GM19467 (cell line): ENCODE data around the gene EMD.
A peak's percentile ranks its signal among the peaks of the same experiment; 100 is the strongest.
"Not testable (repeated sequence)": the region's sequence is repeated elsewhere in the genome, so short reads cannot be mapped to it uniquely, and the experiment has no call there.

Experiments used
- ATAC-seq: cut with Tn5 transposase; IDR thresholded peaks from one replicate; pipeline ENCODE4 v1.9.1; 2021; ENCODE audit warnings: mild to moderate bottlenecking, moderate library complexity; ENCODE audit not compliant: unreplicated experiment

The EMD gene

GRCh38 chrX:154389812-154390747, 11.0 kb downstream of the EMD start:
- peak; percentile 69 for ATAC-seq

- not testable (repeated sequence) for ATAC-seq
Measured at GRCh38 chrX:154396363-154396762, 17.3 kb downstream of the EMD start.

- ATAC-seq = peak; percentile 36
Measured at GRCh38 chrX:154396973-154397887, 18.1 kb downstream of the EMD start.

GRCh38 chrX:154397888-154398667, 19.0 kb downstream of the EMD start, which contains the start of gene RPL10:
Gene RPL10 (plus strand): TSS chrX:154398377. CDS start chrX:154398520, 143 bp downstream.
- ATAC-seq = peak; percentile 70

- ATAC-seq = no peak
Measured at GRCh38 chrX:154398668-154399526, 19.8 kb downstream of the EMD start.

- ATAC-seq = no peak
Measured at GRCh38 chrX:154399527-154400368, 20.7 kb downstream of the EMD start.

- not testable (repeated sequence) for ATAC-seq
Measured at GRCh38 chrX:154400369-154400817, 21.3 kb downstream of the EMD start.

GRCh38 chrX:154401045-154401799, 22.1 kb downstream of the EMD start:
- ATAC-seq = no peak

- no peak for ATAC-seq
Measured at GRCh38 chrX:154401918-154402621, 23.0 kb downstream of the EMD start.

- no peak for ATAC-seq
Measured at GRCh38 chrX:154402622-154403127, 23.6 kb downstream of the EMD start.

GRCh38 chrX:154403192-154403591, 24.1 kb downstream of the EMD start:
- no peak for ATAC-seq

GRCh38 chrX:154403858-154404257, 24.8 kb downstream of the EMD start:
- no peak for ATAC-seq

- ATAC-seq = no peak
Measured at GRCh38 chrX:154404625-154405192, 25.6 kb downstream of the EMD start.

- ATAC-seq = no peak
Measured at GRCh38 chrX:154408659-154409221, 29.6 kb downstream of the EMD start.

- no peak for ATAC-seq
Measured at GRCh38 chrX:154409222-154409871, 30.3 kb downstream of the EMD start, which contains the start of gene DNASE1L1. Gene DNASE1L1 (minus strand): TSS chrX:154409254. CDS start chrX:154405568, 3,686 bp downstream.

- no peak for ATAC-seq
Measured at GRCh38 chrX:154411981-154412340, 32.9 kb downstream of the EMD start.
